ENCODE data around the gene UBFD1. TPM values are rescaled to one million over a fixed set of nuclear protein-coding genes. Genes with fewer than 3 reads are reported as not detected.

The UBFD1 gene
- total RNA-seq, 2 experiments from 2014 or later: 39.1 to 39.5 TPM

GRCh38 chr16:23516366-23517137 is 41.0 kb upstream of the UBFD1 start:
- Mint-ChIP-seq H3K9me3 (no peaks in the 10 kb centered on the region), H3K27ac (peak overlapping the region; percentile 54), H3K36me3 (ENCODE audit: low read depth) (peaks cover 17% of the 10 kb centered on the region), H3K4me1 (peaks cover 57% of the 10 kb centered on the region), H3K27me3 (no peaks in the 10 kb centered on the region), H3K4me3 (no peak overlapping the region)
- DNase-seq: no peak
- ChIA-PET CTCF (interaction anchor here (0.7 to 1.7 kb wide), 5 partner anchors 8 to 27 kb away, joined by 3 to 5 read pairs (median 4); no protein-coding TSS in a partner anchor), POLR2A (interaction anchor here (0.6 kb wide), 1 partner anchor 21 kb away, joined by 3 read pairs; no protein-coding TSS in a partner anchor)

DNA sequence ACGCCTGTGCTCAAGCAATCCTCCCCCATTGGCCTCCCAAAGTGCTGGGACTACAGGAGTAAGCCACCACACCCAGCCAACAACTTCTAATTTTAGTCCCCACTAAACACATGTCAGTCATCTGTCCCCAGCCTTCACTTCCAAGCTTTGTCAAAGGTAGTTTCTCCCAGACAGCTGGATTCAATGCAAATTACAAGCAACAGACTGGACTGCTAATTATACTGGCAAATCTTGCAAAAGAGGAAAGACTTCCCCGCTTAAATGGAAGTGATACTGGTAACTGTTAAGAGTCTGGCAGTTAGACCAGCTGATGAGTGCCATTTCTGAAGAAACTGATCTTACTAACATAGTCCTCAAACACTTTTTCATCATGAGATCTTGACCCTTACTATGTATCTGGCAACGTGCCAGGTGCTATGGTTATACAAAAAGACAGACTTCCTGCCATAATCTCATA is 39.1 kb upstream of the UBFD1 start:
- POLR2A ChIA-PET: no interaction called here
- Mint-ChIP-seq H3K4me1 (peaks cover 52% of the 10 kb centered on the region), H3K4me3 (no peak overlapping the region), H3K36me3 (ENCODE audit: low read depth) (peaks cover 28% of the 10 kb centered on the region), H3K27ac (no peak overlapping the region), H3K9me3 (no peaks in the 10 kb centered on the region), H3K27me3 (no peaks in the 10 kb centered on the region)
- DNase-seq: no peak
- CTCF ChIA-PET: interaction anchor here (1.5 kb wide), 1 partner anchor 10 kb away, joined by 3 read pairs; no protein-coding TSS in a partner anchor

DNA sequence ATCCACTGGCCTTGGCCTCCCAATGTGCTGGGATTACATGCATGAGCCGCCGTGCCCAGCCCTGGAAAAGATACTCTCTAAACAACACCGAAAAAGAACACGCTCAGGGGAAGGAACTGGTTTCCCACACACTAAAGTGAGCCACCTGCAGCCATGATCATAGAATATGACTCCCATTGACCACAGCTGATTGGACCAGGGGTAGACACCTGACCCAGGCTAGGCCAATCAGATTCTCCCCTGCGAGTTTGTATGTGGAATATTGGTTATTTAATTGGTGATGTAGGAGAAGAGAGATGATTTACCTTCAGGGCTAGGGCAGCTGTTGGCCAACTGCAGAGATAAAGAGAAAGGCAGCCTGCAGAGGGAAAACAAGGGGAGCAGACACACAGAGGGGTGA is 38.2 kb upstream of the UBFD1 start:
- H3K4me1 Mint-ChIP-seq: peaks cover 46% of the 10 kb centered on the region
- H3K27me3 Mint-ChIP-seq: no peaks in the 10 kb centered on the region
- peaks cover 35% of the 10 kb centered on the region for H3K36me3 Mint-ChIP-seq (ENCODE audit: low read depth)
- ChIA-PET POLR2A (no interaction called here), CTCF (interaction anchor here (0.9 kb wide), 1 partner anchor 9 kb away, joined by 3 read pairs; the partner anchor contains the start of gene GGA2)
- H3K9me3 Mint-ChIP-seq: no peaks in the 10 kb centered on the region
- no peak overlapping the region for H3K27ac Mint-ChIP-seq
- DNase-seq: no peak
- H3K4me3 Mint-ChIP-seq: no peak overlapping the region

DNA sequence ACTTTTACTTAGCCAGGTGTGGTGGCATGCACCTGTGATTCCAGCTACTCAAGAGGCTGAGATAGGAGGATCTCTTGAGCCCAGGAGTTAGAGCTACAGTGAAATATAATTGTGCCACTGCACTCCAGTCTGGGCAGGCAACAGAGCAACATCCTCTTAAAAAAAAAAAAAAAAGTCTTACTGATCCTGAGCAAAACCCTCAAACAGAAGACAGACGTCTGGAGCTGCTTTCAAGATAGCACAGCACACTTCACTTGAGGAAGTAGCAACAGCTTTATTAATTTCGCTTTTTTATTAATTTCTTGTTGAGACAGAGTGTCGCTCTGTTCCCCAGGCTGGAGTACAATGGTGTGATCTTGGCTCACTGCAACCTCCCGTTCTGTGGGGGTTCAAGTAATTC is 37.0 kb upstream of the UBFD1 start:
- peaks cover 43% of the 10 kb centered on the region for H3K36me3 Mint-ChIP-seq (ENCODE audit: low read depth)
- H3K27me3 Mint-ChIP-seq: no peaks in the 10 kb centered on the region
- no peak overlapping the region for H3K4me3 Mint-ChIP-seq
- no peak overlapping the region for H3K27ac Mint-ChIP-seq
- peaks cover 35% of the 10 kb centered on the region for H3K4me1 Mint-ChIP-seq
- POLR2A ChIA-PET: no interaction called here
- DNase-seq: no peak
- CTCF ChIA-PET: interaction anchor here (0.6 to 1.1 kb wide), 2 partner anchors 13 to 29 kb away, joined by 3 to 4 read pairs; no protein-coding TSS in a partner anchor
- H3K9me3 Mint-ChIP-seq: no peaks in the 10 kb centered on the region

DNA sequence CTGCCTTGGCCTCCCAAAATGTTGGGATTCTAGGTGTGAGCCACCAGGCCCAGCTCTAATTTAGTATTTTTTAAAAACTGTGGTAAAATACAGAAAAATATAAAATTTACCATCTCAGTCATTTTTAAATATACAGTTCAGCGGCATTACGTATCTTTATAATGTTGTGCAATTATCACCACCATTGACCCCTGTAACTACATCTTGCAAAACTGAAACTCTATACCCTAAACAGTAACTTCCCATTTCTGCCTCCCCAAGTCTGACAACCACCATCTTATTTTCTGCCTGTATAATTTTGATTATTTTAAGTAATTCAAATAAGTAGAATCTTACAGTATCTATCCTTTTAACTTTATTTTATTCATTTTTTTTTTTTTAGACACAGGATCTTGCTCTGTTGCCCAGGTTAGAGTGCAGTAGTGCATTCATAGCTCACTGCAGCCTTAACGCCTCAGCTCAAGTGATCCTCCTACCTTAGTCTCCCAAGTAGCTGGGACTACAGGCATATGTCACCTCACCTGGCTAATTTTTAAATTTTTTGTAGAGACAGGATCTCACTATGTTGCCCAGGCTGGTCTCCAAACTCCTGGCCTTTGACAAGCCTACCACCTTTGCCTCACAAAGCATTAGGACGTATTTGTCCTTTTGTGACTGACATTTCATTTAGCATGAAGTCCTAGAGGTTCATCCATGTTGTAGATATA is 36.3 kb upstream of the UBFD1 start:
- no peaks in the 10 kb centered on the region for H3K9me3 Mint-ChIP-seq

DNA sequence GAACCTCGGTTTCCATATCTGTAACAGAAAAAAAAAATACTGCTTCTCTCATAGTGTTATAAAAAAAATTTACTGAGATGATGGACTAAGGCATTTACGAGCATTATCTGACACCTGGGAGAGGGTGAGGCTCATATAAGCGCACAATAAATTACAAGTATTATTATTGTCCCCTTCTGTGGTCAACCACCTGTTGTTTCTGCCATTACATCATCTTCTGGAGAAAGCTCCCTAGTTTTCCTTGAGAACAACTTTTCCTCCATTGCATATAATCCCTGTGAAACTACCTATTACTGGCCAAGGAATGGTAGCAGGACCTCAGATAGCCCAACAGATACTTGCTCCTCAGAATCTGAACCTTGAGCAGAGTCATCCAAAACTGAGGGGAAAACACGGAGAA is 35.6 kb upstream of the UBFD1 start:
- CTCF ChIA-PET: no interaction called here
- no peak overlapping the region for H3K27ac Mint-ChIP-seq
- peaks cover 40% of the 10 kb centered on the region for H3K36me3 Mint-ChIP-seq (ENCODE audit: low read depth)
- POLR2A ChIA-PET: no interaction called here
- H3K4me3 Mint-ChIP-seq: no peak overlapping the region
- H3K9me3 Mint-ChIP-seq: no peaks in the 10 kb centered on the region
- no peak for DNase-seq
- H3K4me1 Mint-ChIP-seq: peaks cover 20% of the 10 kb centered on the region
- H3K27me3 Mint-ChIP-seq: no peaks in the 10 kb centered on the region

More for the DNA sequence above, 36.3 kb upstream of the UBFD1 start:
- CTCF ChIA-PET: interaction anchor here (0.5 to 1.1 kb wide), 2 partner anchors 28 to 1914 kb away, joined by 3 to 4 read pairs; no protein-coding TSS in a partner anchor
- H3K36me3 Mint-ChIP-seq (ENCODE audit: low read depth): peaks cover 40% of the 10 kb centered on the region
- no peaks in the 10 kb centered on the region for H3K27me3 Mint-ChIP-seq
- H3K4me3 Mint-ChIP-seq: no peak overlapping the region
- no peak for DNase-seq
- peaks cover 28% of the 10 kb centered on the region for H3K4me1 Mint-ChIP-seq
- H3K27ac Mint-ChIP-seq: no peak overlapping the region
- POLR2A ChIA-PET: no interaction called here

DNA sequence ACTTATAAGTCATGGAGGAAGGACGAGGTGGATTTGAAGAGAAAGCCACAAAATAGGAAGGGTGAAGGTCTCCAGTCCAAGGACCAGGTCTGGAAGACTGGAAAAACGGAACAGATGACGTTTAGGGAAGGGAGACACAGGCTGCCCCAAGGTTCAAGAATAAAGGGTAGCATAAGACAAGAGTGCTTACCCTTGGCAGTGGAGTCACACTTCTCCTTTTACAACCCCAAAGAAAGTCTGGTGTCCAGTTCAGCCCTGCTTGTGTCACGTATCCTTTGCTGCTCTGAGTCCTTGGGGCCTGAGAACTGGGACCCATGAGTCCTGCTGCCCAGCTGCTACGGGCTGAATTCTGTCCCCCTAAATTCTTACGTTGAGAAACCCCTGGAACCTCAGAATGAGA is 34.2 kb upstream of the UBFD1 start:
- no peaks in the 10 kb centered on the region for H3K9me3 Mint-ChIP-seq
- ChIA-PET POLR2A (no interaction called here), CTCF (interaction anchor here (1.2 kb wide), 1 partner anchor 15 kb away, joined by 4 read pairs; no protein-coding TSS in a partner anchor)
- peaks cover 43% of the 10 kb centered on the region for H3K36me3 Mint-ChIP-seq (ENCODE audit: low read depth)
- H3K4me1 Mint-ChIP-seq: peaks cover 14% of the 10 kb centered on the region
- H3K4me3 Mint-ChIP-seq: no peak overlapping the region
- no peaks in the 10 kb centered on the region for H3K27me3 Mint-ChIP-seq
- H3K27ac Mint-ChIP-seq: no peak overlapping the region
- no peak for DNase-seq

DNA sequence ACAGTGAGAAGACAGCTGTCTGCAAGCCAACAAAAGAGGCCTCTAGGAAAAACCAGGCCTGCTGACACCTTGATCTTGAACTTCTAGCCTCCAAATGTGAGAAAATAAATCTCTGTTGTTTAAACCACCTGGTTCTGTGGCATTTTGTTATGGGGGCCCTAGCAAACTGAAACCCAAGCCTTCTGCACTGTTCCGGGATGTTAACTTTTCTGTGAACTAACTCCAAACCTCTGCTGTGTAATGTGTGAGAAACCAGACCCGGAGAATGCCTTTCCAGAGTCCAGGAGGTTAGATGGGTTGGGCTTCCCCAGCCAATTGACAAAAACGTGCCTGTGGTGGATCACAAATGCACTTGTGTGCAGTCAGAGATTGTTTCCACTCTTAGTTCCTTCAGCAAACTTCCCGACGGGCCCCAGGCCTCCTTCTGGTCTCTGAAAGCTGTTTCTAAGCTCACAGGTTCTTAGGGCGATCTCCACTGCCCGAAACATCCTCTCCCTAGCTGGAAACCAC is 33.6 kb upstream of the UBFD1 start:
- Mint-ChIP-seq H3K9me3 (no peaks in the 10 kb centered on the region), H3K27ac (no peak overlapping the region), H3K4me3 (no peak overlapping the region), H3K36me3 (ENCODE audit: low read depth) (peaks cover 43% of the 10 kb centered on the region), H3K4me1 (peaks cover 10% of the 10 kb centered on the region), H3K27me3 (no peaks in the 10 kb centered on the region)
- DNase-seq: no peak
- ChIA-PET POLR2A (no interaction called here), CTCF (interaction anchor here (0.6 to 1.6 kb wide), 4 partner anchors 10 to 177 kb away, joined by 3 to 4 read pairs (median 4); no protein-coding TSS in a partner anchor)

DNA sequence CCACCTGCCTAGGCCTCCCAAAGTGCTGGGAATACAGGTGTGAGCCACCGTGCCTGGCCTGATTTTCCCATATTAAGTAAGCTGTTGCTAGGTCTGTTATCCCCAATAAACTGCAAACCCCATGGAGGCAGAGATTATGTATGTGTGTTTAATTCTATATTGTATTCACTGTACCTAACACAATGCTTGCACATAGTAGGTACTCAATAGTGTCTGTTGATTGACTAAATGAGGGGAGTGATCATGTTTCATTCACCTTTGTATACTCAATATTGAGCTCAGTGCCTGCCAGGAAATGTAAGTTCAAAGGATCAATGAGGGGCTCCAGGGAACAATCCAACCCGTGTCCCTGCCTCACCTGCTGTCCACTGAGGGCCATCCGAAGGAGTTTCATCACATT is 32.6 kb upstream of the UBFD1 start:
- CTCF ChIA-PET: interaction anchor here (0.9 to 1.6 kb wide), 3 partner anchors 9 to 14 kb away, joined by 4 to 5 read pairs (median 4); no protein-coding TSS in a partner anchor
- Mint-ChIP-seq H3K36me3 (ENCODE audit: low read depth) (peaks cover 37% of the 10 kb centered on the region), H3K4me1 (peaks cover 3% of the 10 kb centered on the region), H3K4me3 (no peak overlapping the region), H3K9me3 (no peaks in the 10 kb centered on the region), H3K27ac (no peak overlapping the region), H3K27me3 (no peaks in the 10 kb centered on the region)
- DNase-seq: no peak
- POLR2A ChIA-PET: no interaction called here

DNA sequence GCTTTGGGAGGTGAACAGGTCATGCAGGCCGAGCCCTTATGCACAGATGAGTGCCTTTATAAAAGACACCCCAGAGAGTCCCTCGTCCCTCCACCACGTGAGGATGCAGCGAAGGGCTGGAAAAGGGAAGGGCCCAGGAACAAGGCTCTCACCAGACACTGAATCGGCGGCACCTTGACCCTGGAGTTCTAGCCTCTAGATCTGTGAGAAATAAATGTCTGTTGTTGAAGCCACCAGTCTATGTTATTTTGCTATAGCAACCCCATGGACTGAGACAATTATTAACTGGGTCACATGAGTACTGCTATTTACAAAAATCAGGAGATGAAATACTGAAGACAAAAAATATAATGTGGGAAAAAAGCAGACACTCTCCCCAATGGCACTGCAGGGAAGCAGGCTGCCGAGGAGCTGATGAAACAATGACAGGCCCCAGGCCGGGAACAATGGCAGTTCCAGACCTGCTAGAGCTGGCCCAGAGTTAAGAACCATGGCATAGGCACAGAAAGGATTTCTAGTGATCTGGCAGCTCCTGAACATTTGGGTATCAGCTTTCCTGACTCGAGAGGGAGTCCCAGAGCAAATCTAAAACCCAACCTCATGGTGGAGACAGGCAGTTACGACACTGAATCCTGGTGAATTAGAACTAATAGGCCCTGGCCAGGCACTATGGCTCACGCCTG is 29.4 kb upstream of the UBFD1 start:
- H3K36me3 Mint-ChIP-seq (ENCODE audit: low read depth): peaks cover 28% of the 10 kb centered on the region

GRCh38 chr16:23528644-23529310 is 28.8 kb upstream of the UBFD1 start:
- Mint-ChIP-seq H3K27me3 (no peaks in the 10 kb centered on the region), H3K27ac (no peak overlapping the region), H3K9me3 (no peaks in the 10 kb centered on the region), H3K4me3 (no peak overlapping the region), H3K4me1 (no peaks in the 10 kb centered on the region), H3K36me3 (ENCODE audit: low read depth) (peaks cover 25% of the 10 kb centered on the region)
- POLR2A ChIA-PET: no interaction called here
- no peak for DNase-seq
- CTCF ChIA-PET: interaction anchor here (0.9 to 1.8 kb wide), 2 partner anchors 11 kb away, joined by 3 to 7 read pairs; no protein-coding TSS in a partner anchor

More for the DNA sequence above, 29.4 kb upstream of the UBFD1 start:
- DNase-seq: no peak
- POLR2A ChIA-PET: no interaction called here
- Mint-ChIP-seq H3K4me3 (no peak overlapping the region), H3K9me3 (no peaks in the 10 kb centered on the region), H3K27ac (no peak overlapping the region), H3K27me3 (no peaks in the 10 kb centered on the region), H3K4me1 (no peaks in the 10 kb centered on the region)
- CTCF ChIA-PET: interaction anchor here (0.9 to 1.1 kb wide), 2 partner anchors 9 to 10 kb away, joined by 3 read pairs; no protein-coding TSS in a partner anchor

- H3K27ac Mint-ChIP-seq: no peak overlapping the region
- H3K4me1 Mint-ChIP-seq: no peaks in the 10 kb centered on the region
- ChIA-PET POLR2A (no interaction called here), CTCF (interaction anchor here (0.5 to 1.8 kb wide), 3 partner anchors 9 to 83 kb away, joined by 3 to 7 read pairs (median 4); no protein-coding TSS in a partner anchor)
- no peaks in the 10 kb centered on the region for H3K9me3 Mint-ChIP-seq
- DNase-seq: no peak
- no peak overlapping the region for H3K4me3 Mint-ChIP-seq
- peaks cover 23% of the 10 kb centered on the region for H3K36me3 Mint-ChIP-seq (ENCODE audit: low read depth)
- no peaks in the 10 kb centered on the region for H3K27me3 Mint-ChIP-seq
Measured at GRCh38 chr16:23530062-23530461, 27.5 kb upstream of the UBFD1 start.
